Superior temporal gyrus (tissue), 1 donor: ENCODE data around the gene CRIM1.
A peak's percentile ranks its signal among the peaks of the same experiment; 100 is the strongest.
"Not testable (repeated sequence)": the region's sequence is repeated elsewhere in the genome, so short reads cannot be mapped to it uniquely, and the experiment has no call there.

Source experiments
- DNase-seq: peaks from one replicate; pipeline ENCODE4 v3.0.0-alpha.2; 2016; ENCODE audit errors: extremely low spot score

The CRIM1 gene

GRCh38 chr2:36352701-36353100 is 2.9 kb upstream of the CRIM1 start:
- peak; percentile 53 for DNase-seq

- DNase-seq, result peak; percentile 68
Measured at GRCh38 chr2:36354811-36355150, 797 bp upstream of the CRIM1 start.

DNA sequence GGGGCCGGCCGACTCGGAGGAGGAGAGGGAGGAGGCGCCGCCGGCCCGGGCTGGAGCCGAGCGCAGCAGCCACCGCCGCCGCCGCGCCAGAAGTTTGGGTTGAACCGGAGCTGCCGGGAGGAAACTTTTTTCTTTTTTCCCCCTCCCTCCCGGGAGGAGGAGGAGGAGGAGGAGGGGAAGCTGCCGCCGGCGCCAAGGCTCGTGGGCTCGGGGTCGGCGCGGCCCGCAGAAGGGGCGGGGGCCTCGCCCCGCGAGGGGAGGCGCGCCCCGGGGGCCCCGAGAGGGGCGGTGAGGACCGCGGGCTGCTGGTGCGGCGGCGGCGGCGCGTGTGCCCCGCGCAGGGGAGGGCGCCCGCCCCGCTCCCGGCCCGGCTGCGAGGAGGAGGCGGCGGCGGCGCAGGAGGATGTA is 316 bp downstream of the CRIM1 start:
- no peak for DNase-seq

DNA sequence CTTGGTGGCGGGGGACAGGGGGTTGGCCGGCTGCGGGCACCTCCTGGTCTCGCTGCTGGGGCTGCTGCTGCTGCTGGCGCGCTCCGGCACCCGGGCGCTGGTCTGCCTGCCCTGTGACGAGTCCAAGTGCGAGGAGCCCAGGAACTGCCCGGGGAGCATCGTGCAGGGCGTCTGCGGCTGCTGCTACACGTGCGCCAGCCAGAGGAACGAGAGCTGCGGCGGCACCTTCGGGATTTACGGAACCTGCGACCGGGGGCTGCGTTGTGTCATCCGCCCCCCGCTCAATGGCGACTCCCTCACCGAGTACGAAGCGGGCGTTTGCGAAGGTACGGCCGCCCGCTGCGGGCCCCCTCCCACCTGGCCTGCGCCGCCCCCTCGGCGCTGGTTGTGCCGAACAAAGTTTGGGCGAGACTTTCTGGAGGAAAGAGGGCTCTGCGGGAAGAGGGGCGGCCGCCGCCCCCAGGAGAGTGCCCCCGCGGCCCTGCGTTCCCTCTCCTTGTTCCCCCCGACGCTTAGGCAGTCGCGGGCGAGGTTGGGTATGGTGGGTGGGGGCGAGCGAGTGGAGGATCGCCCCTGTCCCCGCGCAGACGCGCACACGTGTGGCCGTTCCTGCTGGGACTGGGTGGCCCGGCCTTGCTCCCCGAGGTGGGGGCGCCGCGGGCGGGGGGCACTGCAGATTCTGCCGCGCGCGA is 866 bp downstream of the CRIM1 start:
- no peak for DNase-seq

- DNase-seq, result peak; percentile 36
Measured at GRCh38 chr2:36356990-36357846, 1.6 kb downstream of the CRIM1 start.

- peak; percentile 78 for DNase-seq
Measured at GRCh38 chr2:36357847-36358659, 2.5 kb downstream of the CRIM1 start.

GRCh38 chr2:36359067-36359466 is 3.5 kb downstream of the CRIM1 start:
- DNase-seq, result peak; percentile 72

- no peak for DNase-seq
Measured at GRCh38 chr2:36360063-36360462, 4.5 kb downstream of the CRIM1 start.

DNA sequence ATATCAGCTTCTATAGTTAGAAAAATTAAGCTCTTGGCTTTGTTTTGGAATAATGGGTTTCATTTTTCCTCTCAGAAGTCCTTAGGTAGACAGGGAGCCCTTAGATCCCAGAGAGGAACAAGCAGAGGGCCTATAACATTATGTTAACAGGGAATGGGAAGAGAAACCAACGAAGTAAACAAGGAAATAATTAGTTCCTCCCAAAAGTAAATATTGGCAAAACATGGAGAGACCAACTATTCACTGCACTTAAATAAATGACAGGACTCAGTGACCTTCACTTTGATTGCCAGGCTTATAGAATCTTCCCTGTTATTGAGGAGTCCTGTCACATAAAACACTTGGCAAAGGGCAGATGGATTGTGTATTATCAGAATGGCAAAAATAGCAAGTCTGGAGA is 5.3 kb downstream of the CRIM1 start:
- no peak for DNase-seq

DNA sequence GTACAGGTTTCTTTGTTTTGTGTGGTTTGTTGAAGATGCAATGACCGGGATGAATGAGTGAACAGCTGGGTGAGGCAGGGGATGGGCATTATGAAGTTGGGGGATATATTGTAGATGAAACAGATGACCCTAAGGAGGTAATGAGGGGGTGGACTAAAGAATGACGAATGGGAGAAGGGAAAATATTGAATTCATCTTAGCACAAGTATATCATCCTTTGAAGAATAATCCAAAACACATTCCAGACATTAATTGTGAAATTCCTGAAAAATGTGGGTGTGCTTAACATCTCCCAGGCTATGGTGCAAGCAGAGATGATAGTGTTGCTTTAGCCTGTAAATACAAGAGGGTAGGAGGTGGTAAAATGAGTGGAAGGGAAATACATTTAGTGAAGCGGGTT is 5.8 kb downstream of the CRIM1 start:
- no peak for DNase-seq

DNA sequence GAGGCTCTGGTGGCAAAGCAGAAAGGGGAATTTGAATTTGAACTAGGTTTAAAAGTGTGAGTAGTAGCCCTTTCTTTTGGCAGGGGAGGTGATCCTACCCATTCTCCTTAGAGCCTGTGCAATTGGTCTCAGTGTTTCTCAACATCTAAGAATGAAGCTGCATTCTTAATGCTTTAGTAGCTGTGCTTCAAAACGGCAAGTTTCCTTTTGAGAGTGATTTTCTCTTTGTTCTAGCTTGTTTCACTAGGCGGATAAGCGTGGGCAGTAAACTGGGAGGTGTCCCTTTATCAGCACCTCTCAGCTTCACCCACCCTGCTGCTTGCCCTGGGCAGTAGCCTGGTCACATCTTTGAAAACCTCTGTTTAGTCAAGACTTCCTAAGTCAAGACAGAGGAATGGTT is 6.7 kb downstream of the CRIM1 start:
- DNase-seq, result no peak

DNA sequence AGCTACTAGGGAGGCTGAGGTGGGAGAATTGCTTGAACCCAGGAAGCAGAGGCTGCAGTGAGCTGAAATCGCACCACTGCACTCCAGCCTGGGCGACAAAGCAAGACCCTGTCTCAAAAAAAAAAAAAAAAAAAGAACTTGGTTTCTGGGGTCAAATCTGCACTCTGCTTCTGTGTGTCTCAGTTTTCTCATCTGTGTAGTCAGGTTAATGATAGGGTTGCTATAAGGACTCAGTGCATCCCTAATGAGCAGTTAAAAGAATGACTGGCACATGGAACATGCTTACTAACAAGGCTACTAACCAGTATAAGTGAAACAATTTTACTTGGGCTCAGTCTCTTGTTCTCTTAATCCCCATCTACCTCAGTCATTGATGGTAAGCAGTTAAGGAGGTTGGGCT is 7.5 kb downstream of the CRIM1 start:
- not testable (repeated sequence) for DNase-seq

DNA sequence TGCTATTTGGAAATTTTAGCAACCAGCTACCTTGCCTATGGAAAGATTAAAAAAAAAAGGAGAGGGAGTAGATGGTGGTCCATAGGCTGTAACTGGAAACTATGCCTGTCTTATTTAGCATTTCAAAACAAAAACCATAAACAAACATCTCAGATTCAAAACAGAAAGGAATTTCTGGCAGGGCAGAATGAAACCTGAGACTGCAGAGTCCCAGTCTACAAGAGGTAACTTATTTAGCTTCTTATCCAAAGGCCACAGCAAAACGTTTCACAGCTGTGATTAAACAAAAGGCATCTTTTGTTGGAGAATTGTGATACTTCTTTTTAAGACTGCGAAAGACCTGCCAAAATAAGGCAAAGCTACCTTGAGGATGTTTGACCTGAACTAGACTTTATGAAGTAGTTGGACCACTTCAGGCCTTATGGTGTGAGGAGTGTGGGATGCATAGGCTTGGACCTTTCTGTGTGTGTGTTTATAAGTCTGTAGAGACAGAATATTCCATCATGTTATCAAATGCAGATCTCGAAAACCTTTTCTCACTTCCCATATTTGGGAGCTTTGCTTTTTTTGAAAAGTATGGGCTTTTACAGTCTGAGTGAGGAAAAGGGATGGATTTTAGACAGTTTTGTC is 11.0 kb downstream of the CRIM1 start:
- DNase-seq, result no peak

DNA sequence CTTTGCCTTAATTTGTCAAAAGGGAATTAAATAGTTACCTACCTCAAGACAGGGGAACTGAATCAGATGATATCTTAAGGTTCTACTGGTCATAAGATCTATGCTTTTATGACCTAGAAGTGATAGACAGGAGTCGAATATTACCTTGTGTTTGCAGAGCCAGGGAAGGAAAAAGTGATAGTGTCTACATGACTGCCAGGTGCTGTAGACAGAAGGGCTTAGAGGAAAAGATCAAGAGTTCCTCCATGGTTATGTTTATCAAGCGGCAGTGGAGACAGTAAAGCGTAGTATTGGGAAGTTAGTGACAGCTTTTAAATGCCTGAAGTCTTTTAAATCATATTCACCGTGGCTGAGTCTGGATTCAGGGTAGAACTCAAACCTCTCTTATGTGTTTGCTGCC is 11.9 kb downstream of the CRIM1 start:
- no peak for DNase-seq

- DNase-seq, result no peak
Measured at GRCh38 chr2:36367895-36368353, 12.3 kb downstream of the CRIM1 start.

DNA sequence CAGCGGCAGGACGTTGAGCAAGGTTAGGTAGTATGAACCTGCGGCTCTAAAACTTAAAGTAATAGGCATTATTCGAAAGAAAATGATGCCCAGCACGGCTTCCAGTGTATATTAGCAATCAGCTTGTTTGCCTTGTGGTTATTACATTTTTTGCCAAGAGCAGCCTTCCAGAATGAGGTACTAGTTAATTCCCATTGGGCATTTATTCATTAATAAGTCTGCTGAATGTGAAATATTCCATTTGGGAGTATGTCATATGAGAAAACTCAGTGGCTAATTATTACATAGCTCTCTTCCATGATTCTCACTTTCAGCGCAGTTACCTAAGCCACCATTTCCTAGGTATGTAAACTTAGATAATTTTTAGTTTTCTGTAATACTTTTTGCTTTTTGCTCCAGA is 12.9 kb downstream of the CRIM1 start:
- DNase-seq, result no peak

- no peak for DNase-seq
Measured at GRCh38 chr2:36369163-36369562, 13.6 kb downstream of the CRIM1 start.

GRCh38 chr2:36369716-36370115 is 14.1 kb downstream of the CRIM1 start:
- peak; percentile 48 for DNase-seq

- no peak for DNase-seq
Measured at GRCh38 chr2:36370281-36370680, 14.7 kb downstream of the CRIM1 start.

- no peak for DNase-seq
Measured at GRCh38 chr2:36371070-36371874, 15.7 kb downstream of the CRIM1 start.

GRCh38 chr2:36371928-36372391 is 16.4 kb downstream of the CRIM1 start:
- DNase-seq, result no peak
